Measurements from ENCODE around the gene THBS2. TPM values are rescaled to one million over a fixed set of nuclear protein-coding genes. Genes with fewer than 3 reads are reported as not detected.
"Not testable (repeated sequence)": the region's sequence is repeated elsewhere in the genome, so short reads cannot be mapped to it uniquely, and the experiment has no call there.

The THBS2 gene
- total RNA-seq, result not detected

DNA sequence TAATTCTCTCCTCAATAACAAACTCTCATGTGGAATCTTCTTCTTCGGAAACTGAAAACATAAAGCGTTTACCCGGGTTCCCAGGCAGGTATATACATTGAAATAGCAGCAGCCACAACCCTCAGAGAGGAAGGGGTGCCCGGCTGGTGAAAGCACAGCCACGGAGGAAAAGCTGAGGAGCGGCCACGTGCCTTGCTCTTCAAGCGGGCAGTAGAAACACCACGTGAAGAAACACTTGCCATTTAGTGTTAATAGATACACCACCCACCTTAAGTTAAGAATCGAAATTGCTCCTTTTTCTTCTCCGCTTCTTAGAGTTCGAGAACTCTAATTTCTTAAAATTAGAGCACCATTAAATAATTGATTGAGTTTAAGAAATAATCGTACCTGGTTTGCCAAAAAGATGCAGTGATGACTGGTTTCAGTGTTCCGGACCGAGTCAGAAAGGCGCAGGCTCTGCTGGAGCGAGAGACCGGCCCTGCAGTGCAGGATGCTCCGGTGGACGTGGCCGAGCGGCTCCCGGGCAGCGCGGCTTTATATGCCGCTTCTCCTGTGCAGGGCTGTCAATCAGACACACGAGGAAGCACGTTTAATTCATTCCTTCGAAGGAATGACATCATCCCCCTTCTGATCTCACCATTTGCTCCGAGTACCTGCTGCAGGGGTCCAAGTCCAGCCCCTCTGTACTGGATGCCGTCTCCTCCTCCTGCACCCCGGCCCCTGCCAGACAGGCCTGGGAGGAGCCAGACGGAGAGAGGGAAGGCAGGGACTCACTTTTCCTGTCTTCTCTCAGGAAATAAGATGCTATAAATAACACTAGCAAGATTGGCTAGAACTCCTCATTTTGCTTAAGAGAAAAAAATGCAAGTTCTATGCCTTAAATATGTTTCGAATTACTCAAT, at the start of gene THBS2:
THBS2 (minus strand) TSS at position 510 of the 902 bp plus-strand sequence. CDS start 3,062 bp downstream, outside the sequence.
- ChIA-PET POLR2A (no interaction called here), CTCF (no interaction called here)
- Mint-ChIP-seq H3K27ac (no peak within 1 kb of the TSS), H3K36me3 (ENCODE audit: low read depth) (no peaks in the 10 kb centered on the region), H3K9me3 (no peaks in the 10 kb centered on the region), H3K4me1 (ENCODE audit: low read depth) (peaks cover 15% of the 10 kb centered on the region), H3K27me3 (peaks cover 45% of the 10 kb centered on the region), H3K4me3 (no peak within 1 kb of the TSS)
- DNase-seq (no peak), ATAC-seq (no peak)
- intact Hi-C loops (cut with micrococcal nuclease), result no loop called here
- TF ChIP-seq, protein P1, sequence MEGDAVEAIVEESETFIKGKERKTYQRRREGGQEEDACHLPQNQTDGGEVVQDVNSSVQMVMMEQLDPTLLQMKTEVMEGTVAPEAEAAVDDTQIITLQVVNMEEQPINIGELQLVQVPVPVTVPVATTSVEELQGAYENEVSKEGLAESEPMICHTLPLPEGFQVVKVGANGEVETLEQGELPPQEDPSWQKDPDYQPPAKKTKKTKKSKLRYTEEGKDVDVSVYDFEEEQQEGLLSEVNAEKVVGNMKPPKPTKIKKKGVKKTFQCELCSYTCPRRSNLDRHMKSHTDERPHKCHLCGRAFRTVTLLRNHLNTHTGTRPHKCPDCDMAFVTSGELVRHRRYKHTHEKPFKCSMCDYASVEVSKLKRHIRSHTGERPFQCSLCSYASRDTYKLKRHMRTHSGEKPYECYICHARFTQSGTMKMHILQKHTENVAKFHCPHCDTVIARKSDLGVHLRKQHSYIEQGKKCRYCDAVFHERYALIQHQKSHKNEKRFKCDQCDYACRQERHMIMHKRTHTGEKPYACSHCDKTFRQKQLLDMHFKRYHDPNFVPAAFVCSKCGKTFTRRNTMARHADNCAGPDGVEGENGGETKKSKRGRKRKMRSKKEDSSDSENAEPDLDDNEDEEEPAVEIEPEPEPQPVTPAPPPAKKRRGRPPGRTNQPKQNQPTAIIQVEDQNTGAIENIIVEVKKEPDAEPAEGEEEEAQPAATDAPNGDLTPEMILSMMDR (IDR thresholded peaks at IDR 0.05), result no peak

DNA sequence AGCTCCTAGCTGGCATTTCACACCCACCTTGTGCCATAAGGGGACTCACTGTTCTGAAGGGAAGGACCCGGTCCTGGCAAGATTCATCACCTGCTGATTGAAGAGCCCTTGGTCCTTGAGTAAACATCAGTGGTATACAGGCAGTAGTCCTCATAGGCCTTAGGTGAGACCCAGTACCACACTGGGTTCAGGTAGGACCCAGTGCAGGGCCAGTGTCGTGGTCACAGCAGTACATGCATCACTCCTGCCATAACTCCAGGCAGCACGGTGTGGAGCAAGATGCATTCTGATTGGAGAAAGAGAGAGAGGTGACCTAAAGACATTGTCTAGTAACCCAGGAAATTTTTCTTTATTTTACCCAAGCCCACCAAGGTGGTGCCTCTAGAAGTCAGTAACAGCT, 49.1 kb upstream of the THBS2 start:
- TF ChIP-seq, protein P1 (IDR thresholded peaks at IDR 0.05), result no peak
- no peaks in the 10 kb centered on the region for H3K4me1 Mint-ChIP-seq (ENCODE audit: low read depth)
- no peak overlapping the region for H3K27ac Mint-ChIP-seq
- H3K27me3 Mint-ChIP-seq, result peaks cover 12% of the 10 kb centered on the region
- intact Hi-C loops (cut with micrococcal nuclease), result no loop called here
- POLR2A ChIA-PET, result no interaction called here
- H3K9me3 Mint-ChIP-seq, result peaks cover 3% of the 10 kb centered on the region
- H3K36me3 Mint-ChIP-seq (ENCODE audit: low read depth), result no peaks in the 10 kb centered on the region
- CTCF ChIA-PET, result no interaction called here
- no peak for ATAC-seq
- H3K4me3 Mint-ChIP-seq, result no peak overlapping the region
- DNase-seq, result no peak

DNA sequence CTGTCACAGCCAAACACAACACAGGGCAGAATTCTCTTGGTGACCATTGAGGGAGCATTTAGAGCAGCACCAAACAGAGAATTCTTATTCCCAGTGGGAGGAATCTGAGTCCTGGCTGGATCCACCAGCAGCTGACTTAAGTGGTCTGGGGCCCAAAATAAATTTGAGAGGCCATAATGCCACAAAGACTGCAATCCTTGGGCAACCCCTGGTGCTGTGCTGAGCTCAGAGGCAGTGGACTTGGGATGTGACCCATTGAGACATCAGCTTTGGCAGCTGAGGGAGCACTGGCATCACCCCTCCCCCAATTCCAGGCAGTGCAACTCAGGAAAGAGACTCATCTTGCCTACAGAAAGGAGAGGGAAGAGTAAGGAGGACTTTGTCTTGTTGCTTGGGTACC, 48.6 kb upstream of the THBS2 start:
- TF ChIP-seq, protein P1 (IDR thresholded peaks at IDR 0.05), result no peak
- no peak overlapping the region for H3K27ac Mint-ChIP-seq
- H3K36me3 Mint-ChIP-seq (ENCODE audit: low read depth), result no peaks in the 10 kb centered on the region
- CTCF ChIA-PET, result no interaction called here
- intact Hi-C loops (cut with micrococcal nuclease), result no loop called here
- ATAC-seq, result no peak
- peaks cover 12% of the 10 kb centered on the region for H3K27me3 Mint-ChIP-seq
- POLR2A ChIA-PET, result no interaction called here
- H3K4me3 Mint-ChIP-seq, result no peak overlapping the region
- no peak for DNase-seq
- peaks cover 3% of the 10 kb centered on the region for H3K9me3 Mint-ChIP-seq
- no peaks in the 10 kb centered on the region for H3K4me1 Mint-ChIP-seq (ENCODE audit: low read depth)

DNA sequence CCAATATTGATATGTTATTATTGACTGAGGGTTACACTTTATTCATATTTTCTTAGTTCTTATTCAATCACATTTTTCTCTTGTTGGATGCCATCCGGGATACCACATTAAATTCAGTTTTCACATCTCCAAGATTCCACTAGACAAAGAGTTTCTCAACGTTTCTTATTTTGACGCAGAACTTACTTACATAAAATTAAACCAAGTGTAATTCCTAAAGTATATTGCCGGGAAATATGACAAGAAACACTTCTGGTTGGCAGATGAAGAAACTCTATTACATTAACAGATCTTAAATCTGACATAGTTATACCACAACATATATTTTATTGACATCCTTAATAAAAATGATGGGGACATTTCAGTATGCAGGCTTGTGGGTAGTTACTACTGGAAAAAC, 47.3 kb upstream of the THBS2 start:
- ChIA-PET POLR2A (no interaction called here), CTCF (no interaction called here)
- Mint-ChIP-seq H3K4me3 (no peak overlapping the region), H3K27me3 (peaks cover 15% of the 10 kb centered on the region), H3K9me3 (peaks cover 3% of the 10 kb centered on the region), H3K36me3 (ENCODE audit: low read depth) (no peaks in the 10 kb centered on the region), H3K4me1 (ENCODE audit: low read depth) (no peaks in the 10 kb centered on the region), H3K27ac (no peak overlapping the region)
- DNase-seq (no peak), ATAC-seq (no peak)
- intact Hi-C loops (cut with micrococcal nuclease), result no loop called here
- TF ChIP-seq, protein P1 (IDR thresholded peaks at IDR 0.05), result no peak

DNA sequence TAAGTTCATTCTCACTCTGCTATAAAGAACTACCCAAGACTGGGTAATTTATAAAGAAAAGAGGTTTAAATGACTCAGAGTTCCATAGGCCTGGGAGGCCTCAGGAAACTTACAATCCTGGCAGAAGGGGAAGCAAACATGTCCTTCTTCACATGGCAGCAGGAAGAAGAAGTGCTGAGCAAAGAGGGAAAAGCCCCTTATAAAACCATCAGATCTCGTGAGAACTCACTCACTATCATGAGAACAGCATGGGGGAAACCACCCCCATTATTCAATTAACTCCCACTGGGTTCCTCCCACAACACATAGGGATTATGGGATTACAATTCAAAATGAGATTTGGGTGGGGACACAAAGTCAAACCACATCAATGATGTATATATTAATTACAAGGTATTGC, 45.0 kb upstream of the THBS2 start:
- H3K36me3 Mint-ChIP-seq (ENCODE audit: low read depth); ATAC-seq; H3K27ac Mint-ChIP-seq; H3K4me3 Mint-ChIP-seq; POLR2A ChIA-PET; intact Hi-C loops (cut with micrococcal nuclease); CTCF ChIA-PET; H3K9me3 Mint-ChIP-seq; DNase-seq; H3K4me1 Mint-ChIP-seq (ENCODE audit: low read depth): not testable (repeated sequence)
- peaks cover 12% of the 10 kb centered on the region for H3K27me3 Mint-ChIP-seq
